ENCODE measurements around the gene SOX1.

SOX1 gene

DNA sequence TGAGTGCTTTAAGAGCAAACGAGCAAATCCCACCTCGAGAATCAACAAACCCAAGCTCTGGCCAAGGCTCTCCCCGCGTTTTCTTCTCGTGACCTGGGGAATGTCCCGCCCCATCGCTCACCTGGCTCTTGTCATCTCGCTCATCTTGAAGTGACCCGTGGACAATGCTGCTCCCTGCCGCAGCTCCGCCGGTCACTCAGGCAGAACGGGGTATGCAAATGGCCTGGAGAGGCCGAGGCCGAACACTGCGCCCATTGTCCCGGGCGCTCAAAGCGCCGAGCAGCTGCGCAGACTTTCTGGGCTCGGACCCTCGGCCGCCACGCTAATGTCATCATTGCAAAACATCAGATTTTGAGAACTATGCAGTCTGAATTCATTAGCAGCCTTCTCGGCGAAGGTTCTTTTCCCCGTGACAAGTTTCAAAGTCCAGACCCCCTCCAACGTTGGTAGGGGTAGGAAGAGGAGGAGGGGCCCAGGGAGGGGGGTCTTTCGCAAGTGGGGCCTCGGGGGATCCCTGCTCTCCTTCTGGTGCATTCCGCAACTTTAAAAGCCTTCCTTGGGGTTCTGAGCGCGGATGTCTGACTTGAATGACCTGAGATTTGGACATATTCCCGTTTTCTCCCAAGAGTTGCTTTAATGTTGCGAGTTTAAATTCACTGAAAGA is 39.7 kb downstream of the SOX1 start:
- Histone ChIP-seq H3K9ac (ENCODE audit: insufficient read length, low read depth) (no peak overlapping the region), H3K4me3 (ENCODE audit: insufficient read length, low read depth) (peak overlapping the region; percentile 26), H3K36me3 (ENCODE audit: insufficient read depth, insufficient read length, low read length) (no peaks in the 10 kb centered on the region), H3K9me3 (ENCODE audit: insufficient read depth, low read length) (no peaks in the 10 kb centered on the region), H3K4me1 (ENCODE audit: insufficient read depth, insufficient read length) (peaks cover 9% of the 10 kb centered on the region), H3K27me3 (ENCODE audit: insufficient read depth, insufficient read length) (peaks cover 83% of the 10 kb centered on the region)
- no peak for DNase-seq (ENCODE audit: low read depth, low spot score)
- TF ChIP-seq YY1 (IDR thresholded peaks at IDR 0.05; ENCODE audit: insufficient read depth, insufficient read length): no peak
- TF ChIP-seq SUZ12 (IDR thresholded peaks at IDR 0.05; ENCODE audit: extremely low read depth, insufficient read depth, insufficient read length): no peak
- no peak for TF ChIP-seq ZNF274 (IDR thresholded peaks at IDR 0.05; ENCODE audit: low read depth, low read length)

DNA sequence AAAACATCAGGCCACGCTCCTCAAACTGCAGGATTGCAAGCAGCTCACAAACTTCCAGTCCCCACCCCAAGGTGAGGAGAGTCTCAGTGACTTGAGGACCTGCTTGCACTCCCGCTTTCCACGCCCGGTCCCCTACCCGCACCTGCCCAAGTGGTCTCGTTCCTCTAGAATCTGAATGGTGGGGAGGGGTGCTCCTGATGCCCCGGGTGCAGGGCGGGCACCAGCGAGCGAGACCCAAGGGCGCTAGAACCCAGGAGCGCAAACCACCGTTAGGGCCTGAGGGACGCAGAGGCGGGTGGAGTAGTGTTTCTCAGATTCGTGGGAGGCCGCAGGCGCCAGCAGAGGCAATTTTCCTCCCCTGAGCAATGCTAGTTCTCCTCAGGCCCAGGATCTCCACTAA is 40.3 kb downstream of the SOX1 start:
- Histone ChIP-seq H3K4me1 (ENCODE audit: insufficient read depth, insufficient read length) (peaks cover 9% of the 10 kb centered on the region), H3K9me3 (ENCODE audit: insufficient read depth, low read length) (no peaks in the 10 kb centered on the region), H3K9ac (ENCODE audit: insufficient read length, low read depth) (no peak overlapping the region), H3K36me3 (ENCODE audit: insufficient read depth, insufficient read length, low read length) (no peaks in the 10 kb centered on the region), H3K4me3 (ENCODE audit: insufficient read length, low read depth) (no peak overlapping the region), H3K27me3 (ENCODE audit: insufficient read depth, insufficient read length) (peaks cover 78% of the 10 kb centered on the region)
- no peak for DNase-seq (ENCODE audit: low read depth, low spot score)
- TF ChIP-seq SUZ12 (IDR thresholded peaks at IDR 0.05; ENCODE audit: extremely low read depth, insufficient read depth, insufficient read length): no peak
- TF ChIP-seq ZNF274 (IDR thresholded peaks at IDR 0.05; ENCODE audit: low read depth, low read length): no peak
- no peak for TF ChIP-seq YY1 (IDR thresholded peaks at IDR 0.05; ENCODE audit: insufficient read depth, insufficient read length)

DNA sequence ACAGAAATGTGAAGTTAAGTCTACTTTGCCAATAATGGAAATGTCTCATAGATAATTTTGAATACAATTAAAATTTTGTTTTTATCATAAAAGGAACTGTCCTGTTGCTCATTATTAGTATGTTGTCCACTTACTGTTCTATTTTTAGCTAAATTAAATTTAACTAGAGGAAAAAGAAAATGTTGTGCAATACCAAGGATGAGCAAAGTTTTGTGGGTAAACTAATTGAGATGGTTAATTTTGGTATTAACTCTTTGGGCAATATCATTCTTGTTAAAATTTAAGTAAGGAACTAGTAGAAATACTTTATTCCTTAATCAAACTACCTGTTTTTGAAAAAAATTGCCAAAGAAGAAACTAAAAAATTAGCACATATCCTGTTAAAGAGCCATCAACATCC is 43.5 kb downstream of the SOX1 start:
- Histone ChIP-seq H3K9me3 (ENCODE audit: insufficient read depth, low read length) (no peaks in the 10 kb centered on the region), H3K36me3 (ENCODE audit: insufficient read depth, insufficient read length, low read length) (no peaks in the 10 kb centered on the region), H3K4me3 (ENCODE audit: insufficient read length, low read depth) (no peak overlapping the region), H3K27me3 (ENCODE audit: insufficient read depth, insufficient read length) (peaks cover 63% of the 10 kb centered on the region), H3K9ac (ENCODE audit: insufficient read length, low read depth) (no peak overlapping the region), H3K4me1 (ENCODE audit: insufficient read depth, insufficient read length) (peaks cover 2% of the 10 kb centered on the region)
- no peak for DNase-seq (ENCODE audit: low read depth, low spot score)
- no peak for TF ChIP-seq SUZ12 (IDR thresholded peaks at IDR 0.05; ENCODE audit: extremely low read depth, insufficient read depth, insufficient read length)

DNA sequence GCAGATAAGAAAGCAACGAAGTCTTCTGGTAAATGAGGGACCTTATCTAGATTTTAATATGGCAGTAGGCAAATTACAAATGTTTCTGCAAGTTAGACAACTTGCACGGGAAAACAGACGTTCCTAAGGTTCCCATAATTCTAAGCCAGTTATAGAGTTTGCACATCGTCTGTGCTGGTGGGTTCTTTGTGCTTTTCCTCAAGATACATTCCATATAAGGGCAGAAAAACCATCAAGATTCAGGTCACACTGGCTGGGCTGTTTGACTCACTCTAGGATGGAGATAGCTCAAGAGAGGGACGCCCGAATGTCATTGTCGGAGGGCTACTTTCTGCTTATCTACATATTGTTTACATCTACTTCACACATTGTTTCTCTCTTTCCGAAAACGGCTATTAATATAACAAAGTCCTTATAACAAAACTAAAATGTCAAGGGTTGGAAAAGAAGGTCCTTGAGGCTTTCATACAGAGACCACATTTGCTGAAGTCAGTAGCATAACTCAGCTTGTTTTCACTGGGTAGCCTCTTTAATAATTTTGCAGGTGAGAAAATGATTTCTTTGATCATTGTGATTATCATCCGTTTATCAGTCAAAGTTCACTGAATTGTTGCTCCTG is 44.4 kb downstream of the SOX1 start:
- H3K9ac ChIP-seq (ENCODE audit: insufficient read length, low read depth): no peak overlapping the region
- no peaks in the 10 kb centered on the region for H3K36me3 ChIP-seq (ENCODE audit: insufficient read depth, insufficient read length, low read length)
- H3K4me3 ChIP-seq (ENCODE audit: insufficient read length, low read depth): no peak overlapping the region
- no peak for TF ChIP-seq ZNF274 (IDR thresholded peaks at IDR 0.05; ENCODE audit: low read depth, low read length)
- TF ChIP-seq YY1 (IDR thresholded peaks at IDR 0.05; ENCODE audit: insufficient read depth, insufficient read length): no peak
- no peak for TF ChIP-seq SUZ12 (IDR thresholded peaks at IDR 0.05; ENCODE audit: extremely low read depth, insufficient read depth, insufficient read length)
- peaks cover 58% of the 10 kb centered on the region for H3K27me3 ChIP-seq (ENCODE audit: insufficient read depth, insufficient read length)
- H3K4me1 ChIP-seq (ENCODE audit: insufficient read depth, insufficient read length): peaks cover 1% of the 10 kb centered on the region
- no peak for DNase-seq (ENCODE audit: low read depth, low spot score)
- H3K9me3 ChIP-seq (ENCODE audit: insufficient read depth, low read length): no peaks in the 10 kb centered on the region

DNA sequence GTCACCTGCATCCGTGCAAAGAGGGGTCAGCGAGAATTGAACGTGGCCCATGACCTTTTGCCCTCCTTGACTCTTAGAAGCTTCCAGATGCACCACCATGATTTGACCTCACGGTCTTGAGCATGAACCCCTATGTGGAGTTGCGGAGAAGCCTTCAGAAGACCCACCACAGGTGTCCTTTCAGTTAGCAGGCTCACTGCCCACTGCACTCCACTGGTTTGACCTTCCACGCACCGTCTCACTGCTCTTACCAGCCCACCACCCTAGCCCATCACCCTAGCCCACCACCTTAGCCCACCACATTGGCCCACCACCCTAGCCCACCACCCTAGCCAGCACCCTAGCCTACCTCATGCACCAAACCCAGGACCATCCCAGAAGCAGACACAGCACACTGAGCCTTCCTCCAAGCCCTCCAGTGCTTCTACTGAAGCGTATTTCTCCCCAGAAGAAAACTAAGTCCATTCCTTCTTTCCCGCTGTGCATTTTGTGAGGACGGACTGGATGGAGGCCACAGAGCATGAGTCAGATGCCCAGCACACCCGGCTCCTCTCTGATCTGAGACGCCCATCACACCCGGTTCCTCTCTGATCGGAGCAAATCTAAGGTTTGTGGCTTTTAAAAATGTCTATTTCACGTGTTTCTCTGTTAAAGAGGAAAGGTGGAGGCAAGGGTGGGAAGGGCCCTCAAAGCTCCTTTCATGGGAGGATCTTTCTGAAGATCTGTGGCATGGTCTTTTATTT is 45.8 kb downstream of the SOX1 start:
- H3K27me3 ChIP-seq (ENCODE audit: insufficient read depth, insufficient read length): peaks cover 48% of the 10 kb centered on the region

DNA sequence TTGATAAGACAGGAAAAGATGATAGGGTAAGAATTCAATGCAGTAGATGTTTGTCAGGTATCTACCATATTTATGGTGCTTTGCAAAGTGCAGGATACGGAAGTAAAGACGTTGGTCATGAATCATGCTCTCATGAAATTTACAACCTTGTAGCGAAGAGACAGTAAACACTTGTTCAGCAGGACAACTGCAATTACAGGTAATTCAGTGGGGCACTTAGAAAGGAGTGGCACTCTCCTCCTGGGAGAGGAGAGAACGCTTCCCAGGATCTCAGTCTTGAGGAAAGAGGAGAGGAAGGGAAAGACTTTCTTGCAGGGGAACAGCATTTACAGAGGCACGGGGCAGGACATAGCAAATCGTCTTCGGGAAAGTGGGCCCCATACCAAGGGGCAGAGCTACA is 46.4 kb downstream of the SOX1 start:
- H3K27me3 ChIP-seq (ENCODE audit: insufficient read depth, insufficient read length): peaks cover 41% of the 10 kb centered on the region
- TF ChIP-seq ZNF274 (IDR thresholded peaks at IDR 0.05; ENCODE audit: low read depth, low read length) (no peak), SUZ12 (IDR thresholded peaks at IDR 0.05; ENCODE audit: extremely low read depth, insufficient read depth, insufficient read length) (no peak), YY1 (IDR thresholded peaks at IDR 0.05; ENCODE audit: insufficient read depth, insufficient read length) (no peak)

More for the DNA sequence above, 45.8 kb downstream of the SOX1 start:
- Histone ChIP-seq H3K4me1 (ENCODE audit: insufficient read depth, insufficient read length) (no peaks in the 10 kb centered on the region), H3K4me3 (ENCODE audit: insufficient read length, low read depth) (no peak overlapping the region), H3K9me3 (ENCODE audit: insufficient read depth, low read length) (no peaks in the 10 kb centered on the region), H3K9ac (ENCODE audit: insufficient read length, low read depth) (no peak overlapping the region), H3K36me3 (ENCODE audit: insufficient read depth, insufficient read length, low read length) (no peaks in the 10 kb centered on the region)
- no peak for DNase-seq (ENCODE audit: low read depth, low spot score)
- TF ChIP-seq SUZ12 (IDR thresholded peaks at IDR 0.05; ENCODE audit: extremely low read depth, insufficient read depth, insufficient read length) (no peak), ZNF274 (IDR thresholded peaks at IDR 0.05; ENCODE audit: low read depth, low read length) (no peak), YY1 (IDR thresholded peaks at IDR 0.05; ENCODE audit: insufficient read depth, insufficient read length) (no peak)

DNA sequence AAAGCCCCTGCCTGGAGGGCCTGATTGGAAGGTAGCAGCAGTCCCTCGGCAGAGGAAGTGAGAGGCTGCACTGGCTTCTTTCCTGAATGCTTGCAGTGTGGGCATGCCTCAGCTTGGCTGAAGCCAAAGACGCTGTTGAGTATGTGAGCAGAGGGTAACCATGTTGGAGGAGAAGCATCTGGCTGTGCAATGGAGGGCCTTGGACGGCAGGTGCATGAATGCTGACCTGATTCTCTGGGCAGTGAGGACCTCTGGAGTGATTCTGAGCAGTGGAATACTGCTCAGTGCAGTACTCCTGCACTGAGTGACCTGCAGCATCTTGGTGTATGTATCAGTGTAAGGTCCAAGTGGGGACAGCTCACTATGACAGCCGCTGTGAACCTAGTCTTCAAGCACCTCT is 46.9 kb downstream of the SOX1 start:
- no peak overlapping the region for H3K9ac ChIP-seq (ENCODE audit: insufficient read length, low read depth)
- H3K36me3 ChIP-seq (ENCODE audit: insufficient read depth, insufficient read length, low read length): no peaks in the 10 kb centered on the region
- no peaks in the 10 kb centered on the region for H3K9me3 ChIP-seq (ENCODE audit: insufficient read depth, low read length)
- no peak for TF ChIP-seq YY1 (IDR thresholded peaks at IDR 0.05; ENCODE audit: insufficient read depth, insufficient read length)
- TF ChIP-seq ZNF274 (IDR thresholded peaks at IDR 0.05; ENCODE audit: low read depth, low read length): no peak
- no peak for TF ChIP-seq SUZ12 (IDR thresholded peaks at IDR 0.05; ENCODE audit: extremely low read depth, insufficient read depth, insufficient read length)
- H3K4me1 ChIP-seq (ENCODE audit: insufficient read depth, insufficient read length): no peaks in the 10 kb centered on the region
- peaks cover 36% of the 10 kb centered on the region for H3K27me3 ChIP-seq (ENCODE audit: insufficient read depth, insufficient read length)
- no peak overlapping the region for H3K4me3 ChIP-seq (ENCODE audit: insufficient read length, low read depth)
- no peak for DNase-seq (ENCODE audit: low read depth, low spot score)

More for the DNA sequence above, 46.4 kb downstream of the SOX1 start:
- no peaks in the 10 kb centered on the region for H3K4me1 ChIP-seq (ENCODE audit: insufficient read depth, insufficient read length)
- no peak for DNase-seq (ENCODE audit: low read depth, low spot score)
- no peak overlapping the region for H3K9ac ChIP-seq (ENCODE audit: insufficient read length, low read depth)
- no peaks in the 10 kb centered on the region for H3K9me3 ChIP-seq (ENCODE audit: insufficient read depth, low read length)
- no peaks in the 10 kb centered on the region for H3K36me3 ChIP-seq (ENCODE audit: insufficient read depth, insufficient read length, low read length)
- no peak overlapping the region for H3K4me3 ChIP-seq (ENCODE audit: insufficient read length, low read depth)

All from NT2/D1 (cell line).